A549 (cell line): ENCODE measurements around the gene GNAS. TPM values are rescaled to one million over a fixed set of nuclear protein-coding genes. Genes with fewer than 3 reads are reported as not detected.

ENCODE experiments used
- ATAC-seq, 2 experiments: fragments of 200-7000 bp in 1 of 2; fragments of >200 bp in 1 of 2; cut with Nextera tagmentation in 1 of 2; cut with Tn5 transposase in 1 of 2; 3 replicates each; pipeline versions ENCODE4 v1.8.0 to v1.9.1; 2018 to 2020; ENCODE audit warnings: mild to moderate bottlenecking in 1 of 2, moderate library complexity in 1 of 2
- CTCF ChIA-PET: fragments of 300-600 bp; sonication (Branson Sonifier 250); formaldehyde crosslinking; extraction: SDS; loops from one replicate; lab custom pipeline; 2021; ENCODE audit warnings: antibody characterized with exemption, inconsistent platforms; lab: Yijun Ruan, JAX
- POLR2A ChIA-PET: fragments of 350-600 bp; formaldehyde crosslinking; extraction: SDS; loops from one replicate; lab custom pipeline; 2021; ENCODE audit warnings: antibody characterized with exemption, inconsistent platforms; lab: Yijun Ruan, JAX
- DNase-seq, 2 experiments: peaks; one replicate each; pipeline versions ENCODE4 v3.0.0 to v3.0.0-alpha.2; 2011 to 2016; ENCODE audit warnings: low read depth in 1 of 2, low spot score in 1 of 2
- FAIRE-seq: peaks from 2 replicates; lab custom pipeline; 2011; peaks lifted over from hg19 to GRCh38; lab: Jason Lieb, UNC
- H3K27ac ChIP-seq, 2 experiments: fragments of >200 bp; sonication (Bioruptor Twin); formaldehyde crosslinking; 3 replicates each; pipeline ENCODE4 v1.5.1; 2016 to 2017
- H3K4me1 ChIP-seq: fragments of >200 bp; sonication (Bioruptor Twin); formaldehyde crosslinking; 3 replicates; pipeline ENCODE4 v1.6.1; 2016
- H3K4me2 ChIP-seq: fragments of >200 bp; sonication (Bioruptor Twin); formaldehyde crosslinking; 3 replicates; pipeline ENCODE4 v1.6.1; 2016
- H3K4me3 ChIP-seq: fragments of >200 bp; sonication (Bioruptor Twin); formaldehyde crosslinking; 3 replicates; pipeline ENCODE4 v1.5.1; 2016
- H3K9me3 ChIP-seq: fragments of >200 bp; sonication (Bioruptor Twin); formaldehyde crosslinking; 3 replicates; pipeline ENCODE4 v1.6.1; 2016
- CBX8 ChIP-seq: fragments of 200-600 bp; sonication (generic); IDR thresholded peaks from 2 replicates; pipeline ENCODE4 v1.6.1; 2016
- CEBPB ChIP-seq, 2 experiments: fragments of >200 bp in 1 of 2; sonication (Bioruptor Twin) in 1 of 2; formaldehyde crosslinking in 1 of 2; IDR thresholded peaks; 2 replicates each; pipeline ENCODE4 v1.6.1; 2012 to 2016
- CHD2 ChIP-seq: fragments of 150-350 bp; IDR thresholded peaks from 2 replicates; pipeline ENCODE4 v1.6.1; 2014; ENCODE audit warnings: low read length; ENCODE audit not compliant: partially characterized antibody
- HOXB13 ChIP-seq: fragments of 250-450 bp; sonication (Bioruptor Pico); IDR thresholded peaks from 2 replicates; pipeline ENCODE4 v1.5.0; 2020; ENCODE audit warnings: low read depth, mild to moderate bottlenecking, moderate library complexity
- KDM1A ChIP-seq: fragments of 200-600 bp; sonication (generic); IDR thresholded peaks from 2 replicates; pipeline ENCODE4 v1.6.1; 2016; ENCODE audit warnings: low read depth, mild to moderate bottlenecking
- MYC ChIP-seq: IDR thresholded peaks from 2 replicates; pipeline ENCODE4 v1.6.1; 2012; ENCODE audit warnings: mild to moderate bottlenecking, inconsistent platforms, low read length, improper control_type of control experiment, borderline replicate concordance
- NFE2L2 ChIP-seq: fragments of 150-350 bp; conservative IDR thresholded peaks from 2 replicates; pipeline ENCODE4 v1.6.1; 2014; ENCODE audit warnings: low read length
- PHF8 ChIP-seq: fragments of 200-600 bp; sonication (generic); IDR thresholded peaks from 2 replicates; pipeline ENCODE4 v1.6.1; 2016; ENCODE audit warnings: low read depth, mild to moderate bottlenecking, antibody characterized with exemption, moderate library complexity, borderline replicate concordance
- POLR2A ChIP-seq: IDR thresholded peaks from 2 replicates; pipeline ENCODE4 v1.6.1; 2012; ENCODE audit warnings: mild to moderate bottlenecking, low read length
- POLR2AphosphoS2 ChIP-seq: conservative IDR thresholded peaks from 2 replicates; pipeline ENCODE4 v1.6.1; 2012; ENCODE audit warnings: low read length, improper control_type of control experiment, inconsistent platforms
- RARB ChIP-seq: fragments of 250-450 bp; sonication (Bioruptor Pico); IDR thresholded peaks from 2 replicates; pipeline ENCODE4 v1.8.0; 2021; ENCODE audit warnings: mild to moderate bottlenecking, moderate library complexity
- WGBS: methylation state at CpG from one replicate; pipeline ENCODE4 v1.1.6; 2017; ENCODE audit errors: missing lambda C conversion rate; 5-methylcytosine and 5-hydroxymethylcytosine counted together
- polyA plus RNA-seq, 4 experiments: library from polyadenylated mRNA; depleted of rRNA in 3 of 4; stranded (reverse); fragments of >200 nt; fragmentation: RNase III in 1 of 4; extraction: RNeasy Plus Mini Kit Qiagen cat#74134 plus additional on column Dnase treatment in 1 of 4; gene quantifications; 2 replicates in 3 of 4; 3 replicates in 1 of 4; pipeline ENCODE4 v1.2.3, GENCODE V29; 2011 to 2017
- TF ChIP-seq, protein P1 (sequence below): fragments of 200-600 bp; sonication (generic); IDR thresholded peaks from 2 replicates; pipeline ENCODE4 v1.6.1; 2016; ENCODE audit warnings: antibody characterized with exemption, mild to moderate bottlenecking, moderate library complexity
- TF ChIP-seq, protein P2 (sequence below): fragments of >200 bp; sonication (Bioruptor Twin); formaldehyde crosslinking; IDR thresholded peaks from 2 replicates; pipeline ENCODE4 v1.6.1; 2016
- TF ChIP-seq, protein P3 (sequence below): IDR thresholded peaks from 2 replicates; pipeline ENCODE4 v1.6.1; 2012

GNAS gene
- polyA plus RNA-seq, 2 of the 4 experiments (the other 2 are of a cell fraction), result 534 to 600 TPM

DNA sequence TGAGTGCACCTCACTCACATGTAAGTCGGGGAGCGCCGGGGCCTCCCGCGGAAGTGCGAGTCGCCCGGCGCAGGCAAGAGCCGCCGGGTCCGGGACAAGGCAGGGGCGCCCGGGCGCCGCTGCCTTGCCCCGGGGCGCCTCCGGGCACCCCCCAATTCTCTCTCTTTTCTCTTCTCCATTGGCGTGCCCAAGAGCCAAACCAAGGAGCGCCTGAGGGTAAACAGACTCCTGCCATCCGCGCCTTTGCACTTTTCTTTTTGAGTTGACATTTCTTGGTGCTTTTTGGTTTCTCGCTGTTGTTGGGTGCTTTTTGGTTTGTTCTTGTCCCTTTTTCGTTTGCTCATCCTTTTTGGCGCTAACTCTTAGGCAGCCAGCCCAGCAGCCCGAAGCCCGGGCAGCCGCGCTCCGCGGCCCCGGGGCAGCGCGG, 36.8 kb downstream of the GNAS start (continued):
- TF ChIP-seq, protein P1, sequence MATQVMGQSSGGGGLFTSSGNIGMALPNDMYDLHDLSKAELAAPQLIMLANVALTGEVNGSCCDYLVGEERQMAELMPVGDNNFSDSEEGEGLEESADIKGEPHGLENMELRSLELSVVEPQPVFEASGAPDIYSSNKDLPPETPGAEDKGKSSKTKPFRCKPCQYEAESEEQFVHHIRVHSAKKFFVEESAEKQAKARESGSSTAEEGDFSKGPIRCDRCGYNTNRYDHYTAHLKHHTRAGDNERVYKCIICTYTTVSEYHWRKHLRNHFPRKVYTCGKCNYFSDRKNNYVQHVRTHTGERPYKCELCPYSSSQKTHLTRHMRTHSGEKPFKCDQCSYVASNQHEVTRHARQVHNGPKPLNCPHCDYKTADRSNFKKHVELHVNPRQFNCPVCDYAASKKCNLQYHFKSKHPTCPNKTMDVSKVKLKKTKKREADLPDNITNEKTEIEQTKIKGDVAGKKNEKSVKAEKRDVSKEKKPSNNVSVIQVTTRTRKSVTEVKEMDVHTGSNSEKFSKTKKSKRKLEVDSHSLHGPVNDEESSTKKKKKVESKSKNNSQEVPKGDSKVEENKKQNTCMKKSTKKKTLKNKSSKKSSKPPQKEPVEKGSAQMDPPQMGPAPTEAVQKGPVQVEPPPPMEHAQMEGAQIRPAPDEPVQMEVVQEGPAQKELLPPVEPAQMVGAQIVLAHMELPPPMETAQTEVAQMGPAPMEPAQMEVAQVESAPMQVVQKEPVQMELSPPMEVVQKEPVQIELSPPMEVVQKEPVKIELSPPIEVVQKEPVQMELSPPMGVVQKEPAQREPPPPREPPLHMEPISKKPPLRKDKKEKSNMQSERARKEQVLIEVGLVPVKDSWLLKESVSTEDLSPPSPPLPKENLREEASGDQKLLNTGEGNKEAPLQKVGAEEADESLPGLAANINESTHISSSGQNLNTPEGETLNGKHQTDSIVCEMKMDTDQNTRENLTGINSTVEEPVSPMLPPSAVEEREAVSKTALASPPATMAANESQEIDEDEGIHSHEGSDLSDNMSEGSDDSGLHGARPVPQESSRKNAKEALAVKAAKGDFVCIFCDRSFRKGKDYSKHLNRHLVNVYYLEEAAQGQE, result no peak
- no peak for TF ChIP-seq KDM1A
- no peak for TF ChIP-seq CEBPB (IDR thresholded peaks at IDR 0.05)
- no peak for TF ChIP-seq NFE2L2
- TF ChIP-seq, protein P2, sequence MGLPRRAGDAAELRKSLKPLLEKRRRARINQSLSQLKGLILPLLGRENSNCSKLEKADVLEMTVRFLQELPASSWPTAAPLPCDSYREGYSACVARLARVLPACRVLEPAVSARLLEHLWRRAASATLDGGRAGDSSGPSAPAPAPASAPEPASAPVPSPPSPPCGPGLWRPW, result no peak

DNA sequence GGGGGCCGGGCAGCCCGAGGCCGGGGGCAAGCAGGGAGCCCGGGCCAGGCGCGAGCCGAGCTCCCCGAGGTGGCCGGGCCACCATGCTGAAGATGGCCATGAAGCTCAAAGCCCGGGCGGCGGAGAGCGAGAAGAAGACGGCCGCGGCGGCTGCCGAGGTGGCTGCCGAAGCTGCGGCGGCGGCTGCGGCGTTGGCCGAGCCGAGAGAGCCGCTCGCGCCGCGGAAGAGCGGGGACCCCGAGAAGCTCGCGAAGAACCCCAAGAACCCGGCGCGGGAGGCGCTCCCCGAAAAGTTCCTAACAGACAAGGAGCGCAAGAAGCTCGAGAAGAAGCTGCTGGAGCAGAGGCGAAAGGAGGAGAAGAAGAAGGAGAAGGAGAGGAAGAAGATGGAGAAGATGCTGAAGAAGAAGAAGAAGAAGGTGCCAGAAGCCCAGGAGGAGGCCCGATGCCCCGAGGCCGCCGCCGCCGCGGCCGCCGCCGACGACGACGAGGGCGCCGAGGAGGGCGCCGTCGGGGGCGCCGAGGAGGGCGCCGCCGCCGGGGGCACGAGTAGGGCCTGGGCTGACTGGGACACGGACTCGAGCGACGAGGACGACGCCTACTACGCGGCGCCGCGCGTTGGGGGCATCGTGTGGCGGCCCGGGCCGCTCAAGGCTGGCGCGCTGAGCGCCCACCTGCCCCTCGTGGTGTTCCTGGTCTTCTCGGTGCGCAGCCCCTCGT, 37.4 kb downstream of the GNAS start:
- ChIA-PET CTCF (no interaction called here), POLR2A (no interaction called here)
- TF ChIP-seq CBX8 (no peak), HOXB13 (CRISPR knock-in tag) (no peak)
- no peaks in the 10 kb centered on the region for H3K9me3 ChIP-seq
- H3K4me1 ChIP-seq, result peaks cover 19% of the 10 kb centered on the region
- WGBS, result 94% methylated on average over 76 of the region's 91 CpGs
- FAIRE-seq (no peak), ATAC-seq (no peak), DNase-seq (no peak)
- peak overlapping the region; percentile 93 to 99 for H3K27ac ChIP-seq
- H3K4me3 ChIP-seq, result peak overlapping the region; percentile 99
- peak overlapping the region; percentile 94 for H3K4me2 ChIP-seq

DNA sequence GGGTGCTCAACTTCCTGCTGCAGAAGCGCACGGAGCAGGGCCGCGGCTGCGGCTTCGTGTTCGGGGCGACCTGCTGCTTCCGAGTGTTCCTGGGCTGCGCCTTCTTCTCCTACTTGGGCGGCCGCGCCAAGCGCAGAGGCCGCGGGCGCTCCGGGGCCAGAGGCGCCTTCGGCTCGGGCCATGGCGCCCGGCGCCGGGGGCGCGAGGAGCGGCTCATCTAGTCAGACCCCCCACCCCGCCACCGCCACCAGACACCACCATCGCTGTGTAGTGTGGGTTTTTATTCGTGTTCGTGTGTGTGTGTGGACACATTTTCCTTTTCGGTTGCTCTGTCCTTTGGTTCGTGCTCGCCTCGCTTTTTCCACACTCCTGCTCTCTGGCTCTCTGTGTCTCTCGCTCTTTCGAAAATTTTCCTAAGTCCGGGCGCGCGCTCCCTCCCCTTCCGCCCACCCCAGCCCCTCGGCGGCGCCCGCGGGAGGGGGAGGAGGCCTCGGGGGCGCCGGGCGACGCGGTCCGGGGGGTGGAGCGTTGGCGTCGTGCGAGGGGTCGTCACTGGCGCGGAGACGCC, 38.1 kb downstream of the GNAS start:
- Histone ChIP-seq H3K9me3 (no peaks in the 10 kb centered on the region), H3K27ac (peak overlapping the region; percentile 93 to 99), H3K4me1 (peaks cover 25% of the 10 kb centered on the region), H3K4me2 (peak overlapping the region; percentile 94), H3K4me3 (peak overlapping the region; percentile 99)
- 9% methylated on average over 23 of the region's 64 CpGs for WGBS
- DNase-seq (peak; percentile 36 to 61), FAIRE-seq (no peak), ATAC-seq (peak; percentile 60 to 66)
- ChIA-PET CTCF (interaction anchor here (1.1 kb wide), 1 partner anchor 514 kb away, joined by 4 read pairs; no protein-coding TSS in a partner anchor), POLR2A (interaction anchor here (0.6 to 1.4 kb wide), 2 partner anchors 12 to 142 kb away, joined by 4 to 9 read pairs; partner anchors contain the start of gene ATP5F1E)
- TF ChIP-seq RARB (CRISPR knock-in tag) (no peak), PHF8 (no peak), POLR2A (peak; percentile 47), CHD2 (no peak), POLR2AphosphoS2 (no peak), MYC (no peak)
- TF ChIP-seq, protein P2, result no peak
- TF ChIP-seq, protein P3, sequence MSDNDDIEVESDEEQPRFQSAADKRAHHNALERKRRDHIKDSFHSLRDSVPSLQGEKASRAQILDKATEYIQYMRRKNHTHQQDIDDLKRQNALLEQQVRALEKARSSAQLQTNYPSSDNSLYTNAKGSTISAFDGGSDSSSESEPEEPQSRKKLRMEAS, result peak; percentile 75
